ENCODE results near the gene SOAT2.
A peak's percentile ranks its signal among the peaks of the same experiment; 100 is the strongest.
"Not testable (repeated sequence)": the region's sequence is repeated elsewhere in the genome, so short reads cannot be mapped to it uniquely, and the experiment has no call there.

SOAT2 gene

DNA sequence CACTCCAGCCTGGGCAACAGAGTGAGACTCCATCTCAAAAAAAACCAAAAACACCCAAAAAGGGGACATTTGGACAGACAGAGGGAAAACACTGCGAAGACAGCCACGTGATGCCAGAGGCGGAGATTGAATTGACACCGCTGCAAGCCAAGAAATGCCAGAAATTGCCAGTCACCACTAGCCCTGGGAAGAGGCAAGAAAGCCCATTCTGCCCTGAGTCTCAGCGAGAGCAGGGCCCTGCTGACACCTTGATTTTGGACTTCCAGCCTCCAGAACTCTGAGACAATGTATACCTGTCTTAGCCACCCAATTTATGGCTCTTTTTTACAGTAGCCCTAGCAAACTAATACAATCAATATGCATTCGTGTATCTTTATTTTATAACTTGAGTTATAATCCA is 13.2 kb upstream of the SOAT2 start:
- no peak overlapping the region for H3K27ac ChIP-seq
- no peaks in the 10 kb centered on the region for H3K36me3 ChIP-seq
- H3K4me1 ChIP-seq: no peaks in the 10 kb centered on the region
- TF ChIP-seq, protein P1, sequence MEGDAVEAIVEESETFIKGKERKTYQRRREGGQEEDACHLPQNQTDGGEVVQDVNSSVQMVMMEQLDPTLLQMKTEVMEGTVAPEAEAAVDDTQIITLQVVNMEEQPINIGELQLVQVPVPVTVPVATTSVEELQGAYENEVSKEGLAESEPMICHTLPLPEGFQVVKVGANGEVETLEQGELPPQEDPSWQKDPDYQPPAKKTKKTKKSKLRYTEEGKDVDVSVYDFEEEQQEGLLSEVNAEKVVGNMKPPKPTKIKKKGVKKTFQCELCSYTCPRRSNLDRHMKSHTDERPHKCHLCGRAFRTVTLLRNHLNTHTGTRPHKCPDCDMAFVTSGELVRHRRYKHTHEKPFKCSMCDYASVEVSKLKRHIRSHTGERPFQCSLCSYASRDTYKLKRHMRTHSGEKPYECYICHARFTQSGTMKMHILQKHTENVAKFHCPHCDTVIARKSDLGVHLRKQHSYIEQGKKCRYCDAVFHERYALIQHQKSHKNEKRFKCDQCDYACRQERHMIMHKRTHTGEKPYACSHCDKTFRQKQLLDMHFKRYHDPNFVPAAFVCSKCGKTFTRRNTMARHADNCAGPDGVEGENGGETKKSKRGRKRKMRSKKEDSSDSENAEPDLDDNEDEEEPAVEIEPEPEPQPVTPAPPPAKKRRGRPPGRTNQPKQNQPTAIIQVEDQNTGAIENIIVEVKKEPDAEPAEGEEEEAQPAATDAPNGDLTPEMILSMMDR (IDR thresholded peaks at IDR 0.05): no peak
- peak in 1 of 2 donors; percentile 37 for DNase-seq
- no peak overlapping the region for H3K4me3 ChIP-seq
- intact Hi-C loops (cut with DNase I; ENCODE audit: low total_unique reads): no loop called here
- H3K9me3 ChIP-seq: no peaks in the 10 kb centered on the region
- H3K27me3 ChIP-seq: no peaks in the 10 kb centered on the region

DNA sequence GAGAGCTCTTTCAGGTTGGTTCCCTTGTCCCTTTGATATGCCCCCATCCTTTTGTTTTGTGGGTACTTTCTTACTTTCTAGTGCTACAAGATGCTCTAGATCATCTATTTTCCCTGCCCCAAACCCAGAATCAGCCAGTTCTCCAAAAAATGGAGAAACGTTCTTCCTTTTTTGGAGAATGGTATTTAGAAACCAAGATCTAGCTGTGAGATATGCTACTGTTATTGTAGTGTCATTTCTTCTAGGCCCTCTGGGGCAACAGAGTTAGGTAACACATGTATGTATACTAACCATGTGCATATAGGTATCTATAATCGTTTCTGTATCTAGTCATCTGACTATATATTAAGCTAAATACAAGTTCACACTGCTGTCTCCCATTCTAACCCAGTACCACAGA is 12.7 kb upstream of the SOAT2 start:
- intact Hi-C loops (cut with DNase I; ENCODE audit: low total_unique reads): no loop called here
- TF ChIP-seq, protein P1 (IDR thresholded peaks at IDR 0.05): no peak
- H3K4me3 ChIP-seq: no peak overlapping the region

DNA sequence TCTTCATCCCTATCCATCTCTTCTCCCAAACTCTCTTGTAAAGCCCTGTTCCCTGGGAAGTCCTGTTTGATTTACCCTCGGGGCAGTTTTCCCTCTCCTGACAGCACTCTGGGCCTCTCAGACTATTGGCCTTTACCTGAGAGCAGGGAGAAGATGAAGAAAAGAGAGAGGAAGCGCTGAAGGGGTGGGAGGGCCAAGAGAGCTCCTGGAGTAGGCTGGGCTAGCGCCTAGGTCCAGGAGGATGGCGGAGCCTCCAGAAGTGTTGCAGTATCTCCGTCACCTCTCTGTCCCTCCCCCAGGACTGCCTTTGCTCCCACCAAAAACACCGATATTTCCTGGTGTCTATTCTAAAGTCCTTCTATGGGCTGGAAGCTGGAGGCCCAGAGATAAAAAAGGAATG is 11.5 kb upstream of the SOAT2 start:
- intact Hi-C loops (cut with DNase I; ENCODE audit: low total_unique reads): no loop called here

More for the DNA sequence above, 12.7 kb upstream of the SOAT2 start:
- H3K9me3 ChIP-seq: no peaks in the 10 kb centered on the region
- DNase-seq: no peak
- H3K36me3 ChIP-seq: no peaks in the 10 kb centered on the region
- H3K27me3 ChIP-seq: no peaks in the 10 kb centered on the region
- H3K27ac ChIP-seq: no peak overlapping the region
- H3K4me1 ChIP-seq: peaks cover 0 to 2% (median 0%) of the 10 kb centered on the region in 4 donors

DNA sequence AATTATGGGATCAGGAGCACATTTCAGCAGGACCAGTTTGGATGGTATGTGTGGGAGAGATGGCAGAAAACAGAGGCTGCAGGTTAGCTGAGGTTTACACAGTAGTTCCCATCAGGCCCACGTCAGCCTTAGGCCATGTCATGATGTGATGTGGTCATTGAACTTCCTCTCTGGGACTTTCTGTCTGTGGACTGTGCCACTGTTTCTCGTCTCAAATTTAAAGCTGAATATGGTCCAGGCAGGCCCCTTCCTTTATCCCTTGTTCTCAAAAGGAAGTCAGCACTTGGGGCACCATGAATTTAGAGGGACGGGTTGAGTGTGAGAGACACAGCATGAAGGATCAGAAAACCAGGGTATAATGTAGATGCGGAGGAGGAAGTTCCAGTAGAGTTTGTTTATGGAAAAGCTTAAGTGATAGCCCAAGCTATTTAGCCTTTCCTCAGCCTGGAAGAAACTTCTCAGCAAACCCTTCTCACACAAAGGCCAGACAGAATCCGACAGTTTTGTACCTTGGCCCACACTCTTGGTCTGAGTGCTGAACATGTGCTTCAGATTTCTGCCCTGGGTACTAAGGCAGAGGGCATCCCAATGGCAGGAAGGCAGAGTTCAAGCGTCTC is 9.4 kb upstream of the SOAT2 start:
- DNase-seq: peak in 1 of 2 donors; percentile 41
- no peak overlapping the region for H3K4me3 ChIP-seq
- intact Hi-C loops (cut with DNase I; ENCODE audit: low total_unique reads): no loop called here

More for the DNA sequence above, 11.5 kb upstream of the SOAT2 start:
- no peaks in the 10 kb centered on the region for H3K36me3 ChIP-seq
- DNase-seq: peak in 1 of 2 donors; percentile 15
- no peak overlapping the region for H3K4me3 ChIP-seq
- no peak overlapping the region for H3K27ac ChIP-seq
- H3K4me1 ChIP-seq: peaks cover 0 to 14% (median 9%) of the 10 kb centered on the region in 4 donors
- H3K27me3 ChIP-seq: no peaks in the 10 kb centered on the region
- TF ChIP-seq, protein P1 (IDR thresholded peaks at IDR 0.05): no peak
- H3K9me3 ChIP-seq: no peaks in the 10 kb centered on the region

DNA sequence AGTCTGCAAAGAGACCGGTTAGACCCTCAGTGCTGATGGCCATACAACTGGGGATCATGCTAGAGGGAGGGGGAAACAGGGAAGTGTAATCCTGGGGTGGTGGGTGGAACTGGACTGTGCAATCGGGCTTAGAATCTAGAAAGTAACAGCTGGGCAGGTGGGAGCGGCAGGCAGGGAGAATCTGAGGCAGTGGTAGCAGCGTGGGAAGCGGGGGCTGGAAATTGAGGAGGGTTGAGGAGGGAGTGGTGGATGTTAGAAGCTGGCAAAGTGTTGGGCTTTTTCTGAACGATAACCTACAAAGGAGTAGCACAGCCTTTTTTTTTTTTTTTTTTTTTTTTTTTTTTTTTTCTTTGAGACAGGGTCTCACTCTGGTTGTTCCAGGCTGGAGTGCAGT is 8.9 kb upstream of the SOAT2 start:
- H3K27me3 ChIP-seq: no peaks in the 10 kb centered on the region
- DNase-seq: peak in 1 of 2 donors; percentile 43
- H3K36me3 ChIP-seq: no peaks in the 10 kb centered on the region
- no peak overlapping the region for H3K4me3 ChIP-seq
- peak overlapping the region; percentile 3 to 40 for H3K27ac ChIP-seq
- TF ChIP-seq, protein P1 (IDR thresholded peaks at IDR 0.05): no peak
- peaks cover 0 to 36% (median 18%) of the 10 kb centered on the region in 4 donors for H3K4me1 ChIP-seq
- intact Hi-C loops (cut with DNase I; ENCODE audit: low total_unique reads): no loop called here
- H3K9me3 ChIP-seq: no peaks in the 10 kb centered on the region

More for the DNA sequence above, 9.4 kb upstream of the SOAT2 start:
- H3K27me3 ChIP-seq: no peaks in the 10 kb centered on the region
- H3K9me3 ChIP-seq: no peaks in the 10 kb centered on the region
- H3K36me3 ChIP-seq: no peaks in the 10 kb centered on the region
- peaks cover 0 to 31% (median 16%) of the 10 kb centered on the region in 4 donors for H3K4me1 ChIP-seq
- H3K27ac ChIP-seq: peak overlapping the region; percentile 3 to 40
- TF ChIP-seq, protein P1 (IDR thresholded peaks at IDR 0.05): no peak

DNA sequence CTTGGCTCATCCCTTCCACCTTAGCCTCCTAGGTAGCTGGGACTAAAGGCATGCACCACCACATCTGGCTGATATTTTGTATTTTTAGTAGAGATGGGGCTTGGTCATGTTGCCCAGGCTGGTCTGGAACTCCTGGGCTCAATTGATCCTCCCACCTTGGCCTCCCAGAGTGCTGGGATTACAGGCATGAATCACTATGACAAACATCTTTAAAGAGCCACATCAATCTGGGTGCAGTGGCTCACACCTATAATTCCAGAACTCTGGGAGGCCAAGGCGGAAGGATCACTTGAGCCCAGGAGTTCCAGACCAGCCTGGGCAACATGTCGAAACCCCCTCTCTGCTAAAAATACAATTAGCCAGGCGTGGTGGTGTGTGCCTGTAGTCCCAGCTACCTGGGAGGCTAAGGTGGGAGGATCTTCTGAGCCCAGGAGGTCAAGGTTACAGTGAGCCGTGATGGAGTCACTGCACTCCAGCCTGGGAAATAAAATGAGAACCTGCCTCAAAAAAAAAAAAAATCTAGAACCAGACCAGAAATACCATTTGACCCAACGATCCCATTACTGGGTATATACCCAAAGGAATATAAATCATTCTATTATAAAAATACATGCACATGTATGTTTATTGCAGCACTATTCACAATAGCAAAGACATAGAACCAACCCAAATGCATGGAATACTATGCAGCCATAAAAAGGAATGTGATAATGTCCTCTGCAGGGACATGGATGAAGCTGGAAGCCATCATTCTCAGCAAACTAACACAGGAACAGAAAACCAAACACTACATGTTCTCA is 8.3 kb upstream of the SOAT2 start:
- H3K9me3 ChIP-seq; H3K4me3 ChIP-seq; H3K36me3 ChIP-seq; intact Hi-C loops (cut with DNase I; ENCODE audit: low total_unique reads); H3K27me3 ChIP-seq: not testable (repeated sequence)
- Histone ChIP-seq H3K4me1 (peaks cover 0 to 40% (median 20%) of the 10 kb centered on the region in 4 donors), H3K27ac (peak overlapping the region in 1 of 2 donors; percentile 97)
- peak in 1 of 2 donors; percentile 53 for DNase-seq

DNA sequence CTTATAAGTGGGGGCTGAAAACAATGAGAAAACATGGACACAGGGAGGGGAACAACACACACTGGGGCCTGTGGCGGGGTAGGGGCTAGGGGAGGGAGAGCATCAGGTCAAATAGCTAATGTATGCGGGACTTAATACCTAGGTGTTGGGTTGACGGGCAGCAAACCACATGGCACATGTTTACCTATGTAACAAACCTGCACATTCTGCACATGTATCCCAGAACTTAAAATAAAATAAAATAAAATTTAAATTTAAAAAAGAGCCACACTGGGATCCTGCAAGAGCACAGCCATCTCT is 7.7 kb upstream of the SOAT2 start:
- H3K27ac ChIP-seq: peak overlapping the region; percentile 94 to 97
- peak in 1 of 2 donors; percentile 29 for DNase-seq
- H3K4me1 ChIP-seq: peaks cover 0 to 45% (median 23%) of the 10 kb centered on the region in 4 donors
- H3K4me3 ChIP-seq; H3K36me3 ChIP-seq; intact Hi-C loops (cut with DNase I; ENCODE audit: low total_unique reads); H3K9me3 ChIP-seq; H3K27me3 ChIP-seq: not testable (repeated sequence)
